HG02840 (cell line): ENCODE data around the gene PPP2R5B.

Source experiments
- ATAC-seq: cut with Tn5 transposase; IDR thresholded peaks from one replicate; pipeline ENCODE4 v1.9.1; 2021; ENCODE audit warnings: mild to moderate bottlenecking, moderate library complexity, moderate number of reproducible peaks; ENCODE audit not compliant: unreplicated experiment, low FRiP score

The PPP2R5B gene

GRCh38 chr11:64923944-64924909 is at the start of gene PPP2R5B:
Gene PPP2R5B (plus strand): TSS chr11:64924689. CDS start chr11:64925735, 1,046 bp downstream.
- ATAC-seq = peak; percentile 78

GRCh38 chr11:64875369-64876228 is 48.9 kb upstream of the PPP2R5B start:
- no peak for ATAC-seq

- no peak for ATAC-seq
These were observed 48.2 kb upstream of the PPP2R5B start for GRCh38 chr11:64876229-64876750.

GRCh38 chr11:64876835-64877341 is 47.6 kb upstream of the PPP2R5B start:
- no peak for ATAC-seq

GRCh38 chr11:64877390-64878222 is 46.9 kb upstream of the PPP2R5B start:
- no peak for ATAC-seq

- peak; percentile 8 for ATAC-seq
These were observed 46.3 kb upstream of the PPP2R5B start for GRCh38 chr11:64878223-64878493.

- ATAC-seq = peak; percentile 68
These were observed 45.8 kb upstream of the PPP2R5B start, which contains the start of gene EHD1 for GRCh38 chr11:64878494-64879243. Gene EHD1 (minus strand): TSS chr11:64878621. CDS start chr11:64878464, 157 bp downstream.

GRCh38 chr11:64879244-64879900 is 45.1 kb upstream of the PPP2R5B start:
- no peak for ATAC-seq

- ATAC-seq = no peak
These were observed 44.1 kb upstream of the PPP2R5B start for GRCh38 chr11:64880240-64881001.

GRCh38 chr11:64881476-64881875 is 43.0 kb upstream of the PPP2R5B start:
- no peak for ATAC-seq

- no peak for ATAC-seq
These were observed 42.2 kb upstream of the PPP2R5B start for GRCh38 chr11:64882243-64882642.

- ATAC-seq = no peak
These were observed 40.9 kb upstream of the PPP2R5B start for GRCh38 chr11:64883575-64883974.

GRCh38 chr11:64884019-64884418 is 40.5 kb upstream of the PPP2R5B start:
- no peak for ATAC-seq

- no peak for ATAC-seq
These were observed 38.9 kb upstream of the PPP2R5B start for GRCh38 chr11:64885367-64886286.

GRCh38 chr11:64887234-64887756 is 37.2 kb upstream of the PPP2R5B start:
- peak; percentile 7 for ATAC-seq

GRCh38 chr11:64887757-64888405 is 36.6 kb upstream of the PPP2R5B start:
- peak; percentile 50 for ATAC-seq
